NK-92 (cell line): ENCODE results near the gene CFAP107.

Experiments used
- DNase-seq: peaks from one replicate; lab custom pipeline; 2025; ENCODE audit not compliant: unreplicated experiment; lab: John Stamatoyannopoulos, UW

CFAP107 gene

GRCh38 chr1:12739613-12740012 lies 6.4 kb upstream of the CFAP107 start:
- no peak for DNase-seq

- DNase-seq = no peak
These were observed 4.1 kb upstream of the CFAP107 start for GRCh38 chr1:12741946-12742345.

DNA sequence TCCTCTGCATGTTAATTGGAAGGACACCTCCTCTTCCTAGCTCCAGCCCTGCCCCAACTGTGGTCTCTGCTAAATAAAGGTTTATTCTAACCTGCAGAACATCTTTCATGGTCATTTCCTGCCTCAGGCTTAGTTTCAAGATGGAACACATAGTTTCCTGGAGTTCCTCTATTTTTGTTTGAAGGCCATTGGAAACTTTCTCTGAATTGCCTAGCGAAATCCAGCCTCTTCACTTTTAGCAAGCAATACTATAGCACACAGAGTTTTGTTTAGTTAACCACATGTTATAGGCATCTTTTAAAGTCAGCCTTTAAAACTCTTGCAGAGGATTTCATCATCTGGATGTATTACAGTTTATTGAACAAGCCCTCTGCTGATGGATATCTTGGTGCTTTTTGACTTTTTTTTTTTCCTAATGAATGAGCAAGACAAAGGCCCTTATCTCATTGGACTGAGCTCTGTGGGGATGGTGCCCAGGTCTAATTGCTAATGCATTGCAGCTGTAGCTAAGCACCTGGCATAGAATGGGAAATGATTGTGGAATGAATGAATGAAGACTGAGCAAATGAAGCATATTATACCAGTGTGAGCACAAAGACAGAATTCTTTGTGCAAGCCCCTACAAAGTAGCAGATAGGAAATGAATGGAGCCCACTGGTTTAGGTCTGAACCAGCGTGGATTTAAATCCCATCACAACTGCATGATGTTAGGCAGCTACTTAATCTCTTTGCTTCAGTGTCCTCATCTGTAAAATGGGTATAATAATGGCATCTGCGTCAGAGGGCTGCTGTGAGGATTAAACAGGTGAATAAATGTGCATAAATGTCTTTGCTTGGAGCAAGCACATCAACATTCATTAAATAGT lies 641 bp upstream of the CFAP107 start:
- no peak for DNase-seq

DNA sequence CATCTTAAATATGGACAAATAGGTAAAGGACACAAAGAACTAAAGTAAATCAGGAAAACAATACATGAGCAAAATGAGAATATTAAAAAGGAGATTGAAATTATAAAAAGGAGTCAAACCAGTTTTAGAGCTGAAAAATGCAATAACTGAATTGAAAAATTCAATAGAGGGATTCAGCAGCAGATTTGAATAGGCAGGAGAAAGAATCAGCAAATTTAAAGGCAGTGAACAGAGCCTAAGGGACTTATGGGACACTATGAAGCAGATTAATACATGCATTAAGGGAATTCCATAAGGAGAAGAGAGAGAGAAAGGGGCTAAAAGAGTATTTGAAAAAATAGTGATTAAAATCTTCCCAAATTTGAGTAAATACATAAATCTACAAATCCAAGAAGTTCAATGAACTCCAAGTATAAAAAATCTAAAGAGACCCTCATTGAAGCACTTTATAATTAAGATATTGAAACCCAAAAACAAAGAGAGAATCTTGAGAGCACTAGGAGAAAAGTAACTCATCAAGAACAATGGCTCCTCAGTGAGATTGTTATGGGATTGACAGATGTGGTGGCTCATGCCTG lies 2.9 kb downstream of the CFAP107 start:
- no peak for DNase-seq

DNA sequence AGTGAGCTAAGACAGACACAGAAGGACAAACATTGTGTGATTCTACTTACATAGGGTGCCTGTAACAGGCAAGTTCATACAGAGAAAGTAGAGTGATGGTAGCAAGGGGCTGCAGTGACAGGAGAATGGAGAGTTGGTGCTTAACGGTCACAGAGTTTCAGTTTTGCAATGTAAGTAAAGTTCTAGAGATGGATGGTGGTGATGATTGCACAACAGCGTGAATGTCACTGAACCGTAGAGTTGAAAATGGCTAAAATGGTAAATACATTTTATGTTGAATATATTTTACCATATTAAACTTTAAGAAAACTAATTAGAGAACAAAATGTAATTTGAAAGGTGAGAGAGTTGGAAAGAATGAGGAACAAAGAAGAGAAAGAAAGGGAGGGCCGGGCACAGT lies 8.7 kb downstream of the CFAP107 start:
- DNase-seq = no peak

DNA sequence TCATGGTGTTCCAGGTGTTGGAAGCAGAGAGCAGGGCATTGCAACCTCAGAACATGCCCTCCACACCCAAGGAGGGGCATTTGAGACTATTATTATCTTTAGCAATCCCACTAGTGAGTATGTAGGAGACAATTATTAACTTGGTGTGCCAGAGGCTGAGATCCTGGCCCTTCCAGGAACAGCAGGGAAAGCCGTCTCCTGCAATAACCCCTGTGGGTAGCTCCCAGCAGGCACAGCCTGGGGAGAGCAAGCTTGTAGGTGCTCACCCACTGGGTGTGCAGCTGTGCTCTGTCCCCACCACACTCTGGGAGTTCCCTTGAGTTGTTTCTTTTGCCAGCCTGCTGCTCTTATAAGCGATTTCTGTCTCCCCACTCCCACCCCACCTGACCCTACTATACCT lies 10.3 kb downstream of the CFAP107 start:
- DNase-seq = no peak

DNA sequence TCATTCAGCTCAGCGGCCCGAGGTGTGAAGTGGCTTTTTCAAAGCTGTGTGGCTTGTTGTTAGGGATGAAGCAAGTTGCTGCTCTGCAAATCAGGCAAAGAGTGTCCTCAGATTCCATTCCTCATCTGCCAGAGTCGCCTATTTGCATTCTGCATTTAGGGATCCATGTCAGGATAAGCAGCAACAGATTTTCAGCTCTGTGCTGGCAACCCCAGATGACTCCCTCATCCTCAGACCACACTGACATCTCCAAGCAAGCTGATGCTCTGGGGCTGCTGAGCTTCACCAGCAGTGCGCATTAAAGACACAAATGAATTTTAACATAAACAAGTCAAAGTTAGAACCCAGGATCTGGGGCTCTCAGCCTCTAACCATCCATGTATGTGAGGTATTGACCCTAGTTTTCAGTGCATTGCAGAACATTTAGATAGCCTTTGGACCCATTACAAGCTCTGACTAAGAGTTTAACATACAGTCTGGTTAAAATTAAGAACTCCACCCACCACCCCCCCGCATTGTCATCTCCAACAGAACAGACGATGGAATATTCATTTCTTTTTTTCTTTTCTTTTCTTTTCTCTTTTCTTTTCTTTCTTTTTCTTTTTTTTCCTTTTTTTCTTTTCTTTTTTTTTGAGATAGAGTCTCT lies 10.9 kb downstream of the CFAP107 start:
- DNase-seq = no peak

- DNase-seq = no peak
These were observed 11.8 kb downstream of the CFAP107 start for GRCh38 chr1:12757836-12758235.

- DNase-seq = no peak
These were observed 14.3 kb downstream of the CFAP107 start for GRCh38 chr1:12760256-12760795.

GRCh38 chr1:12761781-12762180 lies 15.8 kb downstream of the CFAP107 start:
- DNase-seq = no peak

DNA sequence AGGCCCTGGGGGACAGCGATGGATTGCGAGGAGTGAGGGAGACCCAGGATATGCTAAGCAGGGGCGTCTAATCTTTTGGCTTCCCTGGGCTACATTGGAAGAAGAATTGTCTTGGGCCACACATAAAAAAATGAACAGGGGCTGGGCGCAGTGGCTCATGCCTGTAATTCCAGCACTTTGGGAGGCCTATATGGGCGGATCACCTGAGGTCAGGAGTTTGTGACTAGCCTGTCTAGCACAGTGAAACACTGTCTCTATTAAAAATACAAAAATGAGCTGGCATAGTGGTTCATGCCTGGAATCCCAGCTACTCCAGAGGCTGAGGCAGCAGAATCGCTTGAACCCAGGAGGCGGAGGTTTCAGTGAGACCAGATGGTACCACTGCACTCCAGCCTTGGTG lies 16.8 kb downstream of the CFAP107 start:
- no peak for DNase-seq

GRCh38 chr1:12763479-12763878 lies 17.5 kb downstream of the CFAP107 start:
- no peak for DNase-seq

DNA sequence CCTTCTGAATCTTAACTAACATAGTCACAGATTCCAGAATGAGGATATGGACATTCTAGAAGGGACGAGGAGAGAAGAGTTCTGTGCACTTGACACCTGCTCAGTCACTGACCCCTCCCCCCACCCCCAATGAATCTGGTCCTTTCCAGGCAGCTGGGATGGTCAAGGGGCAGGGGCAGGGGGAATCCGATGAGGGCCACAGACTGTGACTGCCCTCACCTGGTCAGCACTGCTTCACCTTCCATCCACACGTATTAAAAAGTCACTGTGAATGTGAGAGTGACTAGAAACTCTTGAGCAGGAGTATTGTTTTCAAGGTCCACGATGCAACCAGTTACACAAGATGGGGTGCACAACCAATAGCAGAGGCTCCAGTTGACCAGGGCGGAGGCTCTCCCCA lies 18.0 kb downstream of the CFAP107 start:
- no peak for DNase-seq

- no peak for DNase-seq
These were observed 23.0 kb downstream of the CFAP107 start for GRCh38 chr1:12769031-12769430.

GRCh38 chr1:12769976-12770505 lies 24.0 kb downstream of the CFAP107 start:
- DNase-seq = no peak

GRCh38 chr1:12770620-12771019 lies 24.6 kb downstream of the CFAP107 start:
- no peak for DNase-seq

GRCh38 chr1:12771186-12771585 lies 25.2 kb downstream of the CFAP107 start:
- no peak for DNase-seq

GRCh38 chr1:12772520-12772919 lies 26.5 kb downstream of the CFAP107 start:
- DNase-seq = no peak

DNA sequence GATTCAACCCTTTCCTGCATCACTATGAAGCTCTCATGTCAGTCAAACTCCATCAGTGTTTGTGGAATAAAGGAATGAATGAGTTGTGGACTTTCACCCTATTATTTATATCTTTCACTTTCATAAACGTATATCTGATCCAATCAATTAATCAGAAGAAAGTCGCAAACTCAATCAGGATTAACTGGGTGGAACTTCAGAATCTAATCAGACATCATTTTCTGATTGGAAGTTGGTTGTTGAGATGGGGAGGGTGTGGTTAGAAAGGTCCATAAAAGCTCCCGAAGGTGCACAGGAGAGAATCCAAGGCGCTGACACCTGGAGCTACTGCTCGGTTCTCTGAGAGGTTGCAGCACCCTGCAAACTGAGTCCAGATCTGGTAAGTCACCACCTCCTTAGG lies 27.4 kb downstream of the CFAP107 start, which contains the start of gene PRAMEF12:
Gene PRAMEF12, plus strand, starts transcription at position 301 of the 400 bp plus-strand sequence. CDS start 1,130 bp downstream, outside the sequence.
- DNase-seq = no peak

GRCh38 chr1:12774801-12775345 lies 28.9 kb downstream of the CFAP107 start:
- no peak for DNase-seq

DNA sequence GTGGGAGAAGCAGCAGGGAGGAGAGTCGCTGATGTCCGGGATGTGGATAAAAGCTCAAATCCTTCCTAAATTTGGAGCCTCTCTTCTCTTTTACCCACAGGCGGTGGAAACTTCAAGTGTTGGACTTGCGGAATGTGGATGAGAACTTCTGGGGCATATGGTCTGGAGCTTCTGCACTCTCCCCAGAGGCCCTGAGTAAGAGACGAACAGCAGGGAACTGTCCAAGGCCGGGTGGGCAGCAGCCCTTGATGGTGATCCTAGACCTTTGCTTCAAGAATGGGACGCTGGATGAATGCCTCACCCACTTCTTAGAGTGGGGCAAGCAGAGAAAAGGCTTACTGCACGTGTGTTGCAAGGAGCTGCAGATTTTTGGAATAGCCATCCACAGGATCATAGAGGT lies 29.4 kb downstream of the CFAP107 start:
- DNase-seq = no peak
